Adipocyte (in vitro differentiated cells): ENCODE results near the gene OSCAR.
"Not testable (repeated sequence)": the region's sequence is repeated elsewhere in the genome, so short reads cannot be mapped to it uniquely, and the experiment has no call there.

ENCODE experiments used
- DNase-seq: peaks from one replicate; pipeline ENCODE4 v3.0.0-alpha.2; 2015; ENCODE audit warnings: low read depth
- H3K27me3 ChIP-seq: replicated peaks from 2 replicates; pipeline ENCODE4 v1.7.0; 2013; ENCODE audit warnings: mild to moderate bottlenecking, low read length, moderate library complexity; ENCODE audit not compliant: control insufficient read depth, insufficient read depth
- H3K36me3 ChIP-seq: 2 replicates; pipeline ENCODE4 v1.7.0; 2013; ENCODE audit warnings: low read length, mild to moderate bottlenecking, moderate library complexity; ENCODE audit not compliant: control insufficient read depth, insufficient read depth, severe bottlenecking
- H3K4me1 ChIP-seq: 2 replicates; pipeline ENCODE4 v1.7.0; 2013; ENCODE audit warnings: mild to moderate bottlenecking, low read length, moderate library complexity; ENCODE audit not compliant: control insufficient read depth, insufficient read depth
- H3K4me3 ChIP-seq: 2 replicates; pipeline ENCODE4 v1.7.0; 2013; ENCODE audit warnings: mild to moderate bottlenecking, low read length, moderate library complexity
- H3K9ac ChIP-seq: 2 replicates; pipeline ENCODE4 v1.7.0; 2013; ENCODE audit warnings: mild to moderate bottlenecking, low read length, moderate library complexity
- H3K9me3 ChIP-seq: 2 replicates; pipeline ENCODE4 v1.7.0; 2013; ENCODE audit warnings: mild to moderate bottlenecking, low read length, moderate library complexity; ENCODE audit not compliant: control insufficient read depth

Gene OSCAR

DNA sequence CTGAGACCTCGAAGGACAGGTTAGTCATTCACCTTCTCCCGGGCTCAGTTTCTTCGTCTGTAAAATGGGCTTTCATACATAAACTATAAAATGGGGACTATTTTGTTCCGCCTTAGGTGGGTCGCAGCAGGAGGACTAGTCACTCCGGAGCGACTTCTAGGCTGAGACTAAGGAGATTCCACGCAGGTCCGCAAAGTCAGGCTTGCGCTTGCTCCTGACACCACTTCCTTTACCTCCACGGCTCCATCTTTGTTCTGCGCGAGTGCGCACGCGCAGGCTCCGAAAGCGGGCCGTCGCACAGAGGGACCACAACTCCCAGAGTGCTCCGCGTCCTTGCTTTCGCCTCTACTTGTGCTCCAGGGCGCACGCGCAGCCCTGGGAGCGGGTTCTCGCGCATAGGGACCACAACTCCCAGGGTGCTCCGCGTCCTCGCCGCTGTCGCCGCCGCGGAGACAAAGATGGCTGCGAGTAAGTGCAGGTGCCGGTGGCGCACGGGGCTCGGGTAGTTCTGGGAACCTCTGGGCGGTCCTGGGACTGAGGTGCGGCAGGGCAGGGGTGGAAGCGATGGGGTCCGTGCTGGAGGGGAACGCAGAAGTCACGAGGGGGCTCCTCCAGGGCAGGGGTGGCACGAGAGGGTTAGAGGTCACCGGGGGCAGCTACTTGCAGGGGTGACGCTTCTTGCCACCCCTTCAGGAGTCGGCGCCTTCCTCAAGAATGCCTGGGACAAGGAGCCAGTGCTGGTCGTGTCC, 2.0 kb upstream of the OSCAR start, which contains the start of gene NDUFA3:
TSS of gene NDUFA3 (plus strand) at position 435 of the 749 bp plus-strand sequence. CDS start at position 459, 24 bp downstream.
- H3K9me3 ChIP-seq: no peaks in the 10 kb centered on the region
- peak within 1 kb of the TSS; percentile 97 for H3K4me3 ChIP-seq
- no peaks in the 10 kb centered on the region for H3K27me3 ChIP-seq
- H3K9ac ChIP-seq: peak within 1 kb of the TSS; percentile 91
- DNase-seq: peak; percentile 99
- H3K4me1 ChIP-seq: peaks cover 7% of the 10 kb centered on the region
- peaks cover 19% of the 10 kb centered on the region for H3K36me3 ChIP-seq

DNA sequence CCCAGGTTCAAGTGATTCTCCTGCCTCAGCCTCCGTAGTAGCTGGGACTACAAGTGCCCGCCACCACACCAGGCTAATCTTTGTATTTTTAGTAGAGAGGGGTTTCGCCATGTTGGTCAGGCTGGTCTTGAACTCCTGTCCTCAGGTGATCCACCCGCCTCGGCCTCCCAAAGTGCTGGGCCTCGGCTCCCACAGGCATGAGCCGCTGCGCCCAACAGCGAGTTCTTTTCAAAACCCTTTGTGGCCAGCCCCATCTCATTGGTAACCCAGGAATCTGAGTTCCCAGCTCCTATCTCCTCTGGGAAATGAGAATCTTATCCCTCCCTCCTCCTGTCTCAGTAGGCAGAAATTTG, 724 bp downstream of the OSCAR start:
- H3K4me1 ChIP-seq: peaks cover 12% of the 10 kb centered on the region
- H3K36me3 ChIP-seq, H3K9me3 ChIP-seq, H3K27me3 ChIP-seq, H3K9ac ChIP-seq, H3K4me3 ChIP-seq, DNase-seq: not testable (repeated sequence)

DNA sequence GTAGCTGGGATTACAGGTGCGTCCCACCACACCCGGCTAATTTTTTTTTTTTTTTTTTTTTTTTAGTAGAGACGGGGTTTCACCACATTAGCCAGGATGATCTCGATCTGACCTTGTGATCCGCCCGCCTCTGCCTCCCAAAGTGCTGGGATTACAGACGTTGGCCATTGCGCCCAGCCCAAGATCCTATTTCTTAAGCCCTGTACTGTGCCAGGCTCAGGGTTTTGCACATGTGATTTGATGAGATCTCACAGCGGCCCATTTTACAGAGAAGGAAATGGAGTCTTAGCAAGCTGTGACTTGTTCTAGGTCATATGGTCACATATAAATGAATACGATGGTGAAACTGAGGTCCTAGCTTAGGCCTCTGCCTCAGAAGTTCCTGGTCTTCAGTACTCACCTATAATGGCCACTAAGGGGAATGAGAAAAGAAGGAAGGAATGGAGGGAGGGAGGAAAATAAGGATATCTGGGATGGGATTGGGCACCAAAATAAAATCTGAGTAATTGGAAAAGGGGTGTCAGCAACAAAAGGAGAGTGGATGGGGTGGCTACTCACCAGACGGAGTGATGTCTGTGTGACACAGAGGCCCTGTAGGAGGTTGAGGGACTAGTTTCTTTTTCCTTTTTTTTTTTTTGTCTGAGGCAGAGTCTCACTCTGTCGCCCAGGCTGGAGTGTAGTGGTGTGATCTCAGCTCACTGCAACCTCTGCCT, 1.3 kb downstream of the OSCAR start:
- H3K4me1 ChIP-seq: peaks cover 12% of the 10 kb centered on the region
- H3K36me3 ChIP-seq: no peaks in the 10 kb centered on the region
- no peaks in the 10 kb centered on the region for H3K9me3 ChIP-seq
- no peak overlapping the region for H3K9ac ChIP-seq
- no peak overlapping the region for H3K4me3 ChIP-seq
- no peak for DNase-seq
- H3K27me3 ChIP-seq: peaks cover 6% of the 10 kb centered on the region

DNA sequence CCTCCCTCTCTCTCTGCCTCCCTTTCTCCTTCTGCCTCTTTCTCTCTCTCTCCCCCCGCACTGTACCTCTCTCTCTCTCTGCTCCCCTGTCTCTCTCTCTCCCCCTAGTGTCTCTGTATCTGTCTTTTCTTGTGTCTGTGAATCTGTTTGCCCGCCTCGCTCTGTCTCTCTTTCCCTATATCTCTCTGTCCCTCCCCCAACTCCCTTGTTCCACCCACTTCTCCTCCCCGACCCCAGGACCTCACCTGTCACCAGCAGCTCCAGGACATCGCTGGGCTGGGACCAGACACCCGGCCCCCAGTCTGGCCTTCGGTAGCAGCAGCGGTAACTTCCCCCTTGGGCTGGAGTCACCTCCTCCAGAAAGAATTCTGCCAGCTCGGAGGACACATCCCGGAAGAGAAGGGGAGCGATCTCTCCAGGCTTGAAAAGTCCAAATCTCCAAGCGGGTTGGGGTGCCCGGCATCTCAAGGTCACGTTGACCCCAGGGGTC, 3.9 kb downstream of the OSCAR start:
- H3K36me3 ChIP-seq: no peaks in the 10 kb centered on the region
- peak overlapping the region; percentile 77 for H3K4me3 ChIP-seq
- peak overlapping the region; percentile 74 for H3K9ac ChIP-seq
- H3K27me3 ChIP-seq: peaks cover 6% of the 10 kb centered on the region
- DNase-seq: peak; percentile 58
- H3K4me1 ChIP-seq: peaks cover 5% of the 10 kb centered on the region
- no peaks in the 10 kb centered on the region for H3K9me3 ChIP-seq

DNA sequence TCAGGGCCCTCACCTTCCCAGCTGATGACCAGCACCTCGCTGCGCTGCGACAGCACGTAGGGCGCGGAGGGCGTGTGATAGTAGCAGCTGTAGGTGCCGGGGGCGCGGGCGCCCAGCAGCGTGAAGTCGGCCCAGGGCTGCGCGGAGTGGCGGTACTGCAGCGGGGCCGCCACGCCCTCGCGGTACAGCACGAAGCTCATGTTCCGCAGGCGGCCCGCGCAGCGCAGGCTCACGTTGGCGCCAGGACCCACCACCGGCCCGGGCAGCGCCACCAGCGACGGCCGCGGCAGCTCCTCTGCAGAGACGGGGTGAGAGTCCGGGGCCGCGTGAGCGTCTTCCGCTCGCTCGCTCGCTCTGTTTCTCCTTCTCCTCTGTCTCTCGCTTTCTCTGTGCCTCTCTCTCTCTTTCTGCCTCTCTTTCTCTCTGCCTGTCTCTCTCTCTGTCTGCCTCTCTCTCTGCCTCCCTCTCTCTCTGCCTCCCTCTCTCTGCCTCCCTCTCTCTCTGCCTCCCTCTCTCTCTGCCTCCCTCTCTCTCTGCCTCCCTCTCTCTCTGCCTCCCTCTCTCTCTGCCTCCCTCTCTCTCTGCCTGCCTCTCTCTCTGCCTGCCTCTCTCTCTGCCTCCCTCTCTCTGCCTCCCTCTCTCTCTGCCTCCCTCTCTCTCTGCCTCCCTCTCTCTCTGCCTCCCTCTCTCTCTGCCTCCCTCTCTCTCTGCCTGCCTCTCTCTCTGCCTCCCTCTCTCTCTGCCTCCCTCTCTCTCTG, 4.6 kb downstream of the OSCAR start:
- H3K4me3 ChIP-seq: peak overlapping the region; percentile 77
- peak; percentile 80 for DNase-seq
- H3K27me3 ChIP-seq, H3K36me3 ChIP-seq, H3K9me3 ChIP-seq, H3K4me1 ChIP-seq: not testable (repeated sequence)
- H3K9ac ChIP-seq: peak overlapping the region; percentile 74

DNA sequence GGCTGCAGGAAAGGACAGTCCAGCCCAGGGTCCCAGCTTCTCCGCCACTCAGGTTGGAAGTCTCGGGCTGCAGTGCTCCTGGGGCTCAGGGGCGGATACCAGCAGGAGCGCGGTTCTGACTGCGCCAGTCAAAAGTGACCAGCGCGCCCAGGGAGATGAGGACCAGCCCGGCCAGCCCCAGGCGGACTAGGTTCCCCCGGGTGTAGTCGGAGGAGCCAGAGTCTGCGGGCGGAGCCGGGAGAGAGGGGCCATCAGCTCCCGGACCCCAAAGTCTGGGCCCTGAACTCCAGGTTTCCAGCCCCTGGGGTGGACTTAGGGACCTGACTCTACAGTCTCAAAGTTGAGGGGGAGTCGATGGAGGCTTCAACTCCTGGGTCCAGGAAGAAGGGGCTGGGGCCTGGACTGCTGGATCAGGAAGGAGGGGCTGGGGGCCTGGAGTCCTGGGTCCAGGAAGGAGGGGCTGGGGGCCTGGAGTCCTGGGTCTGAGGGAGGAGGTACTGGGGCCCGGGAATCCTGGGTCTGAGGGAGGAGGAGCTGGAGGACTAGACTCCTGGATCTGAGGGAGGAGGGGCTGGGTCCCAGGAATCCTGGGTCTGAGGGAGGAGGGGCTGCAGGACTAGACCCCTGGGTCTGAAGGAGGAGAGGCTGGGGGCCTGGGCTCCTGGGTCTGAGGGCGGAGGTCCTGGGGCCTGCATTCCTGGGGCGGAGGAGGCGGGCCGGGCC, 5.3 kb downstream of the OSCAR start:
- no peaks in the 10 kb centered on the region for H3K9me3 ChIP-seq
- peak overlapping the region; percentile 74 for H3K9ac ChIP-seq
- H3K27me3 ChIP-seq: peaks cover 6% of the 10 kb centered on the region
- DNase-seq: no peak
- peaks cover 5% of the 10 kb centered on the region for H3K4me1 ChIP-seq
- no peaks in the 10 kb centered on the region for H3K36me3 ChIP-seq
- peak overlapping the region; percentile 77 for H3K4me3 ChIP-seq

DNA sequence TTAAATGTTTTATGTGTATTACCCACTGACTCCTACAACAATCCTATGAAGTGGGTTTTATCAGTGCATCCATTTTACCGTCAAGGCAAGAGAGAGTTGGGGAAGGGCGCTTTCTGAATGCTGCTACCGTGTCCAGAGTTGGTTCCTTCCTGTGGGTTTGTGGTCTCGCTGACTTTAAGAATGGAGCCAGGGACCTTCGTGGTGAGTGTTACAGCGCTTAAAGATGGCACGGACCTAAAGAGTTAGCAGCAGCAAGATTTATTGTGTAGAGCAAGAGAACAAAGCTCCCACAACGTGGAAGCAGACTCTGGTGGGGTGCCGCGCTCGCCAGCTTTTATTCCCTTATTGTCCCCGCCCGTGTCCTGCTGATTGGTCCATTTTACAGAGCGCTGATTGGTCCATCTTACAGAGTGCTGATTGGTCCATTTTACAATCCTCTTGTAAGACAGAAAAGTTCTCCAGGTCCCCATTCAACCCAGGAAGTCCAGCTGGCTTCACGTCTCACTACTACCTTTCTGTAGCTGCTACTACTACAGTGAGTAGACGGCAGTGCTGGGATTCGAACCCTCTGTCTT, 6.1 kb downstream of the OSCAR start:
- H3K4me3 ChIP-seq: no peak overlapping the region
- no peaks in the 10 kb centered on the region for H3K9me3 ChIP-seq
- H3K9ac ChIP-seq: no peak overlapping the region
- no peaks in the 10 kb centered on the region for H3K36me3 ChIP-seq
- H3K27me3 ChIP-seq: peaks cover 7% of the 10 kb centered on the region
- DNase-seq: no peak
- peaks cover 5% of the 10 kb centered on the region for H3K4me1 ChIP-seq

DNA sequence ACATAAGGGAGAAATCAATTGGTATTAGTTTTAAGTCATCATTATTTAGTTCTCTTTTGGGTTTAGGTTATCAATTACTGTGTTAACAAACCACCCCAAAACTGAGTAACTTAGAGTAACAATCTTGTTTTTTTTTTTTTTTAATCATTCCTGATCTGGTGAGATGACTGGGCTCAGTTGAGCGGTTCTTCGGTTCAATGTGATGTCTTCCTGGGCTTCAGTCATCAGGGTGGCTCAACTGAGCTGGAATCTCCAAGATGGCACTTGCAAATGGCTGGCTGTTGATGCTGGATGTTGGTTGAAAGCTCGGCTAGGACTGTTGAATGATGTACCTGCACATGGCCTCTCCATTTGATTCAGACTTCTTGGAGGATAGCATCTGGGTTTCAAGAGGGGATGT, 16.2 kb downstream of the OSCAR start:
- no peak overlapping the region for H3K9ac ChIP-seq
- peaks cover 18% of the 10 kb centered on the region for H3K9me3 ChIP-seq
- DNase-seq: no peak
- no peak overlapping the region for H3K4me3 ChIP-seq
- peaks cover under 1% of the 10 kb centered on the region for H3K27me3 ChIP-seq
- H3K4me1 ChIP-seq: no peaks in the 10 kb centered on the region
- no peaks in the 10 kb centered on the region for H3K36me3 ChIP-seq

DNA sequence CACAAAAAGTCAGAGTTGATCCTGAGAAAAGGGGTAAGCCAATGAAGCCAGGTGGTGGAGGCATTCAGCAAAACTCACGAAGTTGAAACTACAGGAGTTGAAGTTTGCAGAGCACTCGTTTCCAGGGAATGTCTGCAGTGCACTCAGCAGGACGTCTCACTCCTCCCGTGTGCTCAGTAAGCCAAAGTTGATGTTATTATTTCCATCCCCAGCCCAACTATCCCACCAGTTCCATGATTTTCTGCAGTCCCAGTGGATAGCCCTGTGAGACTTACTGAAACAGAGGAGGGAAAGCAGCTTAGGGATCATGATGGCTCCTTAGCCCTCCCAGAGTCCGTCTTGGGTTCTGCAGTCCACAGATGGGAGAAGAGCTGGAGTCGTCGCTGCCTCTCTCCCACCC, 19.6 kb downstream of the OSCAR start, which contains the start of gene TARM1:
TSS of gene TARM1 (minus strand) at position 334 of the 400 bp plus-strand sequence. CDS start at position 309, 25 bp downstream.
- Histone ChIP-seq H3K4me3 (no peak within 1 kb of the TSS), H3K27me3 (no peaks in the 10 kb centered on the region), H3K9ac (no peak within 1 kb of the TSS), H3K9me3 (peaks cover 15% of the 10 kb centered on the region), H3K36me3 (no peaks in the 10 kb centered on the region), H3K4me1 (no peaks in the 10 kb centered on the region)
- no peak for DNase-seq

DNA sequence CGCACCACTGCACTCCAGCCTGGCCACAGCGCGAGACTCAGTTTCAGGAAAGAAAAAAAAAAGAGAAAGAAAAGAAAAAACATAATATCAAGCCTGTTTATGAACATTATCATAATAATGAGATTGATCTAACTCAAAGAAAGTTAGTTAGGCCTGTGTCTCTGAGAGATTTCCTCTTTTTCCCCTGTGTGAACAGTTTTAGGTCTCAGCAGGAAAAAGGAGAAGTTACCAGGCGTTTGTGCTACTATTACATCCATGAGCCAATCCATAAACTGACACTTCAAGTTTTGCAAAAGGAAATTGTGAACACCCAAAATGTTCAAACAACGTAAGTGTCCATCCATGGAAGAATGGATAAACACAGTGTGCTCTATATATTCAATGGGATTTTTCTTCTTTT, 23.3 kb downstream of the OSCAR start:
- no peak for DNase-seq
- peaks cover 6% of the 10 kb centered on the region for H3K9me3 ChIP-seq
- H3K27me3 ChIP-seq: no peaks in the 10 kb centered on the region
- no peaks in the 10 kb centered on the region for H3K4me1 ChIP-seq
- H3K4me3 ChIP-seq: no peak overlapping the region
- no peaks in the 10 kb centered on the region for H3K36me3 ChIP-seq
- no peak overlapping the region for H3K9ac ChIP-seq
